GM12872 (cell line): ENCODE results near the gene RFX7.
A peak's percentile ranks its signal among the peaks of the same experiment; 100 is the strongest.

ENCODE experiments used
- TF ChIP-seq, protein P1 (sequence below): IDR thresholded peaks from 3 replicates; pipeline ENCODE4 v1.5.1; 2011; ENCODE audit warnings: low read depth, mild to moderate bottlenecking, low read length, moderate library complexity; ENCODE audit not compliant: insufficient read depth

The RFX7 gene

GRCh38 chr15:56074481-56075265, 169.0 kb downstream of the RFX7 start:
- TF ChIP-seq, protein P1, sequence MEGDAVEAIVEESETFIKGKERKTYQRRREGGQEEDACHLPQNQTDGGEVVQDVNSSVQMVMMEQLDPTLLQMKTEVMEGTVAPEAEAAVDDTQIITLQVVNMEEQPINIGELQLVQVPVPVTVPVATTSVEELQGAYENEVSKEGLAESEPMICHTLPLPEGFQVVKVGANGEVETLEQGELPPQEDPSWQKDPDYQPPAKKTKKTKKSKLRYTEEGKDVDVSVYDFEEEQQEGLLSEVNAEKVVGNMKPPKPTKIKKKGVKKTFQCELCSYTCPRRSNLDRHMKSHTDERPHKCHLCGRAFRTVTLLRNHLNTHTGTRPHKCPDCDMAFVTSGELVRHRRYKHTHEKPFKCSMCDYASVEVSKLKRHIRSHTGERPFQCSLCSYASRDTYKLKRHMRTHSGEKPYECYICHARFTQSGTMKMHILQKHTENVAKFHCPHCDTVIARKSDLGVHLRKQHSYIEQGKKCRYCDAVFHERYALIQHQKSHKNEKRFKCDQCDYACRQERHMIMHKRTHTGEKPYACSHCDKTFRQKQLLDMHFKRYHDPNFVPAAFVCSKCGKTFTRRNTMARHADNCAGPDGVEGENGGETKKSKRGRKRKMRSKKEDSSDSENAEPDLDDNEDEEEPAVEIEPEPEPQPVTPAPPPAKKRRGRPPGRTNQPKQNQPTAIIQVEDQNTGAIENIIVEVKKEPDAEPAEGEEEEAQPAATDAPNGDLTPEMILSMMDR = no peak

DNA sequence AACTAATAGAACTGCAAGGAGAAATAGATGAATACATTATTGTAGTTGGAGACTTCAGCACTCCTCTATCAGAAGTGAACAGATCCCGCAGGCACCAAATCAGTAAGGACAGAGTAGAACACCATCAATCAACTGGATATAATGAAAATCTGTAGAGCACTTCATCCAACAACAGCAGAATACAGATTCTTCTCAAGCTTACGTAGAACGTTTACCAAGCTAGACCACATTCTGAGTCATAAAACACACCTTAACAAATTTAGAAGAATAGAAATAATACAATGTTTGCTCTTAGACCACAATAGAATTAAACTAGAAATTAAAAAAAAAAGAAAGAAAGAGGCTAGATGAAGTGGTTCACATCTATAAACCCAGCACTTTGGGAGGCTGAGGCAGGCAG, 179.5 kb downstream of the RFX7 start:
- TF ChIP-seq, protein P1 = no peak

DNA sequence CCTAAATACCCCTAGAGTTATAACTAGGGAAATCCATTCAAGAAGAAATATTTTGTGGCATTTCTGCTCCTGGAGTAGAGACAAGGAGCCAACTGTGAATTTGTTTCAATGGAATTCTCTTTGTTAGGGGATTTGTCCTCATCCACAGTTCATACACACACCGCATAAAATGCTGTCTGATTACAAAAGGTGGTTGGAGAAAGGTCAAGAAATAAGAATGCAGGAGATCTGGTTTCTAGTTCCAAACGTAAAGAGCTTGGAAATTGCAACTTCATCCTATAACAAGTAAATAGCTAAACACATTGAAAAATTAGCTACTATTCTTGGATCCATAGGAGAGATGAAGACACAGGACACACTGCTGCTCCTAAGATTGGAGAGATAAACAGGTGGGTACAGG, 184.0 kb downstream of the RFX7 start:
- TF ChIP-seq, protein P1 = no peak

- TF ChIP-seq, protein P1 = no peak
These were observed 184.7 kb downstream of the RFX7 start for GRCh38 chr15:56058986-56059385.

- TF ChIP-seq, protein P1 = no peak
These were observed 187.1 kb downstream of the RFX7 start for GRCh38 chr15:56056626-56057025.

DNA sequence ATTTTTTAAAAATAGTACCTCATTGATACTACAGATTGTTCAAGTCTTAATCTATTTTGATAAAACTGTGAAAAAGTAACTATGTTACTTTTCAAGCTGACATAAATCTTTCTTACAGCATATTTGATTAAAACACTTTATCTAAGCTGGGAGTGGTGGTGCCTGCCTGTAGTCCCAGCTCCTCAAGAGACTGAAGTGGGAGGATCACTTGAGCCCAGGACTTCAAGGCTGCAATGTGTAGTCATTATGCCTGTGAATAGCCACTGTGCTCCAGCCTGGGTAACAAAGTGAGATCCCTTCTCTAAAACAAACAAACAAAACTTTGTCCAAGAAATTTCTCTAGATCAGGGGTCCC, 190.7 kb downstream of the RFX7 start:
- TF ChIP-seq, protein P1 = no peak

GRCh38 chr15:56052395-56053045, 191.2 kb downstream of the RFX7 start:
- TF ChIP-seq, protein P1 = peak; percentile 67; the same call in 2 of the 3 replicates
